DMS79 (cell line): ENCODE data around the gene TTC39C.

Experiments
- DNase-seq: peaks from one replicate; lab custom pipeline; 2025; lab: John Stamatoyannopoulos, UW

The TTC39C gene

GRCh38 chr18:24089076-24089475, 74.5 kb downstream of the TTC39C start:
- no peak for DNase-seq

GRCh38 chr18:24089515-24090337, 75.2 kb downstream of the TTC39C start:
- DNase-seq, result no peak

- no peak for DNase-seq
These were observed 76.3 kb downstream of the TTC39C start for GRCh38 chr18:24090876-24091275.

- no peak for DNase-seq
These were observed 80.0 kb downstream of the TTC39C start for GRCh38 chr18:24094561-24094960.

DNA sequence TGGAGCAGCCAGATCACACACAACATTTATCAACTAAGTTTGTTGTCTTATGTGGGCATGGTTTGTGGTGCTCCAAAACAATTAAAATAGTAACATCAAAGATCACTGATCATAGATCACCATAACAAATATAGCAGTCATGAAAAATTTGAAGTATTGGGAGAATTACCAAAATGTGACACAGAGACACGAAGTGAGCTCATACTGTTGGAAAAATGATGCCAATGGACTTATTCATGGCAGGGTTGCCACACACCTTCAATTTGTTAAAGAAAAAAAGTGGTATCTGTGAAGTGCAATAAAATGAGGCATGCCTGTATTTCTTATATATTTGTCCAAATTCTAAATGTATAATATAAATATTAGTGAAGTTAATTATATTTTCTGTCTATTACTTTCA, 81.4 kb downstream of the TTC39C start:
- DNase-seq, result no peak

DNA sequence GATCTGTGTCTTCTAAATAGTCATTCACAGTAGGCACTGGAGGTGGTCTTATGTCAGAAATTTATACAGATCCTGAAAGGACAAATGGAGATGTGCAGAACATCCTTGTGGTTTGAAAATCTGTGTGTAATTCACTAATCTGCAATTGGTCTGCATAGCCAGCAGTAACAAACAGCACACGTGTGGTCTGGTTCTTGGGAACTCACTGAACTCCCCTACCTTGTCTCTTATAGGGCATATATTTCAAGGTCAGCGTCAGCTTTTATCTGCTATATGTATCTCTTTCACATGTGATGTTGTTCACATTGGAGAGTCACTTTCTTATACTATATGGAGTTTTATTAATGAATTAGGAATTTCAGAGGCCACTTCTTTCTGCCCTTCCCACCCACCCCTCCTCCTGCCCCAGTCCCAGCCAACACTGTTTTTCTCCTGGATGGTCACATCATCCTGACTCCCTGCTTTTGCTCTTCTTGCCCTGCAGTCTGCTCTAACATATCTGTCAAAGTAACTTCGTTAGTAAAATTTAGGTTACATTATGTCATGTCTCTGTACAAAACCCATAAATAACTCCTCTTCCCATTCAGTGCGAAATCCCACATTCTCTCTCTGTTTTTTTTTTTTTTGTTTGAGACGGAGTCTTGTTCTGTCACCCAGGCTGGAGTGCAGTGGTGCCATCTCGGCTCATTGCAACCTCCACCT, 88.9 kb downstream of the TTC39C start:
- no peak for DNase-seq

GRCh38 chr18:24104486-24104885, 89.9 kb downstream of the TTC39C start:
- no peak for DNase-seq

DNA sequence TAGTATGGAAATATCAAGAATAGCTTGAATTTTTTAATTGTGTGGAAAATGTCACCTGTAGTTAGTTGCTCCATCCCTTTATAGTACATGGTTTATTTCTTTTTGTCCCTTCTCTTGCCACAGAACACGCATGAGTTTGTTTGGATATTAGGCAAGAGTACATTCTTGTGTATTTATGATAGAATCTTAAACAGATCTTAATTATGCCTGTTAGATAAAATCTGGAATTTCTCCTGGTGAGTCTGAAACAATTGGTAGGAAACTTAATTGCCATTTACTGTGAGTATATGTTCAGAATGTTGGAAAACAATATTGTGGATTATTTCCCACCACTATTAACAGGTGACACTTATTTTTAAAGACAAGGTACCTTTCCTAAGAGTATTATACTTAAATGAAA, 94.1 kb downstream of the TTC39C start:
- no peak for DNase-seq

DNA sequence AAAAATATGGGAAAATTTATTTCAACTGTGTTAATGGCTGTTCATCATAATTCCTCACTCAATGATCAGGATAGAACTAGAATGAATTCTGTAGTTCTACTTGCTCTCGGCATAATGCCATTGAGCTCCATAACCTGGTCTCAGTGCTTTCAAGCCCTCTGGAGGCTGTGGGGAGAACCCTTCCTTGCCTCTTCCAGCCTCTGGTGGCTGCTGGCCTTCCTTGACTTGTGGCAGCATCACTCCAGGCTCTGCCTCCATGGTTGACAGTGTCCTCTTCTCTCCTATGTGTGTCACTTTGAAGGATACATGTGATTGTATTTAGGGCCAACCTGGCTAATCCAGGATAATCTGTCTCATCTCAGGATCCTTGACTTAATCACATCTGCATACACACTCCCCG, 97.4 kb downstream of the TTC39C start:
- no peak for DNase-seq

DNA sequence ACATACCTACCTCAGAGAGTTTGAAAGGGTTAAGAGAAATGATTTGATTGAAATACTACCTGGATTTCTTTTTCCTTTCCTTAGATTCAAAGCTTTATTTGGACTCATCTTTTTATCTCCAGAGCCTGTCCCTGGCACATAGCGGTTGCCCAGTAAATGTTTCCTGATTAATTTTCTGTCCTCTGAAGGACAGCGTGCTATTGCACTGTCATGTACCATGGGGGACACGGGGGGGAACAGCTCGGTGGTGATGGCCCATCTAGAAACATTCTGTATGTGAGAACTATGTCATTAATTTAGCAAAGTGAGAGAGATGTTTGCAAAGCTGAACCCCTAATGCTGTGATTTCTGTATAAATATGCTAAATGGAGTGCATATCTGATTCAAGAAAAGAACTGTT, 97.9 kb downstream of the TTC39C start:
- DNase-seq, result no peak

GRCh38 chr18:24112874-24113615, 98.5 kb downstream of the TTC39C start:
- no peak for DNase-seq

- DNase-seq, result no peak
These were observed 100.5 kb downstream of the TTC39C start for GRCh38 chr18:24114924-24115549.

- DNase-seq, result no peak
These were observed 101.1 kb downstream of the TTC39C start for GRCh38 chr18:24115628-24116027.

GRCh38 chr18:24118750-24119577, 104.4 kb downstream of the TTC39C start:
- DNase-seq, result peak; percentile 35

DNA sequence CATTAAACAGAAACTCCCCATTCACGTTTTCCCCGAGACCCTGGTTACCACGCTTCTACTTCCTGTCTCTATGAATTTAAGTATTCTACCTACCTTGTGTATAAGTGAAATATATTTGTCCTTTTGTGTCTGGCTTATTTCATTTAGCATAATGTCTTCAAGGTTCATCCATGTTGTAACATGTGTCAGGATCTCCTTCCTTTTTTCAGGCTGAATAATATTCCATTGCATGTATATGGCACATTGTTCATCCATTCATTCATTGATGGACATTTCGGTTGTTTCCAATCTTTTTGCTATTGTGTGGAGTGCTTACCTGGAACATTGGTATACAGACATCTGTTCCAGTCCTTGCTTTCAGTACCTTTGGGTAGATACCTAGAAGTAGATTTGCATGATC, 106.1 kb downstream of the TTC39C start:
- no peak for DNase-seq

DNA sequence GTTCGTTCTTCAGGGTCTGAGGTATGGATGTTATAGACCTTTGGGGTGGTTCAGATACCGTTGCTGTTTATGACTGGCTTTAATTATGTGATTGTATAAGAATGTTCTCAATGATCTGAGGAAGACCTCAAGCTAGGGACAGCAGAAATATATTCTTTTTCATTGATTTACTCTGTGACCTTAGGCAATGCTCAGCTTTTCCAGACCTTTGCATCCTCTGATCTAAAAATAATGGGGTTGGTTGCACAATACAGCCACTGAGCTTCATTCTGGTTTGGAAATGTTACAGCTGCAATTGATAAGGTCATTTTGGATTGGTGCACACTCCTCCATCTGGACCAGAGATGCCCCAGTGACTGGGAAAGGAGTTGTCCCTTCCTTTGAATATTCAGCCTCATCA, 107.1 kb downstream of the TTC39C start:
- no peak for DNase-seq

GRCh38 chr18:24126155-24126961, 111.8 kb downstream of the TTC39C start:
- DNase-seq, result peak; percentile 44

GRCh38 chr18:24127735-24128134, 113.2 kb downstream of the TTC39C start:
- no peak for DNase-seq

DNA sequence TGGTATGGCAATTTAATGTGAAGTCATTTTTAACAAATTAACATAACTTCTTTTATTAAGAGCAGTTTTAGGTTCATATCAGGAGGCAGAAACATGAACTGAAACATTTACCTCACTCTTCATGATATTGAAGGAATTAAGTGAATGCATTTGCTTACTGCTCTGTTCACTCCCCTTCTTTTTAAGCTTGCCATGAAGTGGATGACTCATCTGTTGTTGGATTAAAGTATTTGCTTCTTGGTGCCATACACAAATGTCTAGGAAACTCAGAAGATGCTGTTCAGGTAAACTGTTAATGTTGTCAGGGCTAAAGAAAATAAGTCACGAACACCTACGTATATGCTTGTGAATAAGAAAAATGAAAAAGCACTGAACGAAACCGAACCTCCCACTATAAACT, 114.1 kb downstream of the TTC39C start:
- no peak for DNase-seq

- DNase-seq, result no peak
These were observed 115.9 kb downstream of the TTC39C start for GRCh38 chr18:24130494-24130893.

DNA sequence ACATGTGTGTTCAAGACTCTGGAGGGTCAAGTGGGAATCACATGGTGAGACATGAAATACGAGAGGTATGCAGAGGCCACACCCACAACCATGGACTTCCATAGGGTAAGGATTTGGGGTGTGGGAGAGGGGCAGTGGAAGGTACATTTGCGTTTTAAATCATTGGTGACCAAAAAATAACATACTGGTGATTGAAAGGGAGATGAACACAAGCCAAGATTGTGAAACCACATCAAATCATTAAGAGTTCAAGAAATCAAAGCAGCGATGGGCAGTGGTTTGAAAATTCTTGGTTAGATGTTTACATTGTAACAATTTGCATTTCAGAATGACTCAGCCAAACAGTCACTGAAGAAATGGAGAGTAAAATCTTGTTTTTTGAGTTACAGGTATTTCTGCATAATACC, 122.4 kb downstream of the TTC39C start:
- DNase-seq, result no peak
